Hematopoietic multipotent progenitor cell treated with erythropoietin and hydrocortisone succinate and interleukin-3 and kit ligand, for 6 days (in vitro differentiated cells): ENCODE data around the gene MYO1D.

Source experiments
- DNase-seq: peaks from one replicate; pipeline ENCODE4 v3.0.0-alpha.2; 2015

The MYO1D gene

DNA sequence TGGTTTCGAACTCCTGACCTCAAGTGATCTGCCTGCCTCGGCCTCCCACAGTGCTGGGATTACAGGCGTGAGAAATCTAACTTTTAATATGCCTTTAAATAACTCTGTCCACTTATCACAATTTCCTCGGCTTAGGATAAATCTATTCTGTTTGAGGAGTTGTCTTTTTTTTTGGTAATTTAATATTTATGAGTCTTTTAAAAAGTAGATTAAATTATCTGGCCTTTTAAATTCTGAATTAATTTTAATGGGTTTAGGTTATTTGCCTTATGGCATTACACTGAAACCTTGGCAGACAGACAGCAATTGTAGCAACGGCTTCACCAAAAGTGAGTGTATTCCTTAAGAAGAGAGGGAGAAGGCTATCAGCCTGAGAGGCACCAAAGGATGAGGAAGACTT is 66.2 kb downstream of the MYO1D start:
- DNase-seq: no peak

DNA sequence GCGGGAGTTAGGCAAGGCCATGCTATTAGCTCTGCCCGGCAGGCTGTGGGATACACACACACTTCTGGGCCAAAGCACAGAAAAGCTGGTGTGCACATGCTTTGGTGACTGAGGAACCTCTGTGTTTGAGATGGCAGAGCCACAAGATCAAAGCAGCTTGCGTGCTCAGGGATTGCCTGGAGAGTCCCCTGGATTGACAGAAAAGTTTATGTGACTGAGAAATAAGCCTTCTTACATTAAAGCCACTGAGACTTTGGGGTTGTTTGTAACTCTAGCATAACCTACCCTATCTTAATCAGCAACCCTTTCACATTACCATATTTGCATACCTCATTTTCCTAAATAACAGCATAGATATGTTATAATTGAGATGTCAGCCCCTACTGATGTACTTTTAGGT is 69.3 kb downstream of the MYO1D start:
- no peak for DNase-seq

DNA sequence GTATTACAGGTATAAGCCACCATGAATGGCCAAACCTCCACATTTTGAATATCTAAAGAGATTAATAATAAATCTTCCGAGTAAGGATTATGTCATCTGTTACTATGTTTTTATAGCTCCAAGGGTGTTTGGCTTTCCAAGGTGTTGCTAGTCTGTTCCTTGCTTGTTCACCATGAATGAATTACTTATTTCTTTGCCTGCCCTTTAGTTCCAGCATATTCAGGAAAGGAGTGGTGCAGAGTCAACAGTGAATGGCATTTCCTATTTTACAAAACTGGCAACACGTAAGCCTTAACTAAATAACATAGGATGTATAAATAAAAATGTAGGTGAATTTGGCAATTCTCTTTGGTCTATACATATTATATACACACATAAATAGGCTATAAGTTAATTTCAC is 70.3 kb downstream of the MYO1D start:
- no peak for DNase-seq

DNA sequence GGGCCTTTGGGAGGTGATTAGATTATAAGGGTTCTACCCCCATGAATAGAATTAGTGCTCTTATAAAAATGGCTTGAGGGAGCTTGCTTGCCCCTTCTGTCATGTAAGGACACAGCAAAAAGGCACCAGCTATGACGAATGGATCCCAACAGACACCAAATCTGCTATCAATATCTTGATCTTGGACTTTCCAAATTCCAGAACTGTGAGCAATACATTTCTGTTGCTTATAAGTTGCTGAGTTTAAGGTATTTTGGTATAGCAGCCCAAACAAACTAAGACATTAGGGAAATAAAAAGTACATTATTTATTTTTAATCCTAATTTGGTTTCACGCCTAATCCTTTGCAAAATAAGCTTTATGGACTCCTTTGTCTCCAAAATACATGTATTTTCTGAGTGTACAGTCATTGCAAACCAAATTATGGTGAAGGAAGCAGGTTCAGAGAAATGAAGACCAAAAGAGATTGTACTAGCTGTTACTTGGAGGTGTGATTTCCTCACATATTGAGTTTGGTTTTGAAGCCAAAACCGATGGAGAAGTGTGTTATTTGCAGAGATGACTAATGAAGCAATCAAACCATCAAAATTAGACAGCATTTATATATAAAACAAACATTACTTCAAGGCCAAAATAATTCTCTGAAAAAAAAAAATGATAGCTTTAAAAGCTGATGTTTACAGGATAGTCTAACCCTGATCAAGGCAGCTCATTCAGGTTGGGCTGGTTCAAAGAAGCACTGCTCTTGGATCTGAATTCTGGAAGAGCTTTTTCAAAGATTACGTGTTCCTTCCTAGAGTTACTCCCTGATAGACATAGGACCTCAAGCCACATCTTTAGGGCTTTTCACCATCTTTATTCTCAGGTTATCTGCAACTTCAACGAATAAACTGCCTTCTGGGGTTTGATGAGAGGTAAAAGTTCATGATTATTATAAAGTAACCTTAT is 71.6 kb downstream of the MYO1D start:
- no peak for DNase-seq

DNA sequence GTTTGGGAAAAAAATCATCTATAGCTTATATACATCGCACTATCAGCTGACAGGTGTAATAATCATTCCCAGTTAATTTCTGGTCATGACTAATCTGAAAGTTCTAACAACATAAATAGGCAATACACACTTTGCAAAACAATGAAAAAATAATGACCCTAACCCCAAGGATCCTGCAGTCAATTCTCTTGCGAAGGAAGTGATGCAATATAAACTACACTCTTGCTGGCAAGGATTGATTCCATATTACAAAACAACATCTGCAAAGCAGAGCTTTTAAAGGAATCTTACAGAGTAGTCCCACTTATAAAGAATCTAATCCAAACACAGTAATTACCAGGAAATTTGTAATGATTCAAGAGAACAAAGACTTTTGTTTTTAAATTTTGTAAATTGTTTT is 73.4 kb downstream of the MYO1D start:
- DNase-seq: no peak

DNA sequence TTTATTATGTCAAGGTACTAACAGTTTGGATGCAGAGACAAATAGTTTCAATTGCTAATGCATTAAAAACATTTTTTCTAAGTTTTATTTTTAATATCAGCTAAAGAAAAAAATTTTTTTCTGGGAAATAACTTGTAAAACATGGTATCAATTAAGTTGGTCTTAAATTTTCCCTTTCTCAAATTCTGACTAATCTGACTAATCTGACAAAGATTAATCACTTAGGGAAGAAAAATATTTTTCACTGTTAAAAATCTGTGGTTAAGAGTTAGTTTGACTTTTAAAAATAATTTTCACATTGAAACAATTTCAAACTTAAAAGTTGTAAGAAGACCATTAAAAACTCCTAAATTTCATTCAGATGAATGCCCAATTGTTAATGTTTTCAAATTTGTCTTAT is 74.6 kb downstream of the MYO1D start:
- no peak for DNase-seq

DNA sequence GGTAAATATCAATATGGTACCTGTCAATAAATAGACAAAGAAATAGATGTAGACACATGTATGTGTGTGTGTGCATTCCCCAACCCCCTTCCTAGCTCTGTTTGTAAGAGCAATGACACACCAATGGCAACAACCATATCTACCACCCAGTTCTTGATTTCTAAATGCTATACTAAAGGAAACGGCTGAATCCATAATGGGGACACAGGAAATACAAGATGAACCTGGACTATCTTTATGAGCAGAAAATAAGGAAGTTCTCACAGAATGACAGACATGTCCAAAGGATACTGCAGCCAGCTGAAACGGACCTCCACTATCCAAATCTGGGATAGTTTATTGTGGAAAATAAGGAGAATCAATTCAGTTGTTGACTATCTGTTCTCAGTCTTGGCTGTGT is 75.3 kb downstream of the MYO1D start:
- DNase-seq: no peak

DNA sequence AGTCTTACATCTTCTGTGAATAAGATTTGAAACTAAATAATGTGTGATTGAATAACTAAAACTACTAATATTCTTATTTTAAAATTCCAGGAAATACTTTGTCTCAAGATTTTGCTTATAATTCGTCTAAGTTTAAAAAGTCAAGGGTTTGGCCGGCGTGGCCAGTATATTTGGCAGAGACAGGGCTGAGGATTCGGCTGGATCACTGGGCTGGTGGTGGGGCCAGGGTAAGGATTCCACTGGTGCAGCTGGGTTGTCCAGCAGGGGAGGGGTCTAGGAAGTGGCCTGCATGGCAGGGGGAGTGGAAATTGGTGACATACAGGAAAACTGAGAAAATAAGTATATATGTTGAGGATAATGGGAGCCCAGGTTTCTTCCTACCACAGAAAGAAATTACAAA is 75.7 kb downstream of the MYO1D start:
- no peak for DNase-seq

DNA sequence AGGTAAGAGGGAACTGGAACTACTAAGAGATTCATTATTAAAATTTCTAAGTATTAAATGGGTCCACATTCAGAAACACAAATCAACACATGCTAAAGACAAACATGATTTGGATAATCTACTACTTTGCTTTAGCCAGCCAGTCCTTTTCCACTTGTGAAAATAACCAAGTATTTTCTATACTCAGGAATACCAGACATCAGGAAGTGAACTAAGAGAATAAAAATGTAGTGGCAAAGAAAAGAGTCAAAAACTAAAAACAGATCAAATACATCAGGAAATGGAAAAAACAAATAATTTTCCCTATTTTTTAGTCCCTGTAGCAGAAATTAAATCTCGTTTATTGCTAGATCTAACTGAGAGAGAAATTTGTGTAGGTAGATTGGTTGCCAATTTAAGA is 78.0 kb downstream of the MYO1D start:
- DNase-seq: no peak

DNA sequence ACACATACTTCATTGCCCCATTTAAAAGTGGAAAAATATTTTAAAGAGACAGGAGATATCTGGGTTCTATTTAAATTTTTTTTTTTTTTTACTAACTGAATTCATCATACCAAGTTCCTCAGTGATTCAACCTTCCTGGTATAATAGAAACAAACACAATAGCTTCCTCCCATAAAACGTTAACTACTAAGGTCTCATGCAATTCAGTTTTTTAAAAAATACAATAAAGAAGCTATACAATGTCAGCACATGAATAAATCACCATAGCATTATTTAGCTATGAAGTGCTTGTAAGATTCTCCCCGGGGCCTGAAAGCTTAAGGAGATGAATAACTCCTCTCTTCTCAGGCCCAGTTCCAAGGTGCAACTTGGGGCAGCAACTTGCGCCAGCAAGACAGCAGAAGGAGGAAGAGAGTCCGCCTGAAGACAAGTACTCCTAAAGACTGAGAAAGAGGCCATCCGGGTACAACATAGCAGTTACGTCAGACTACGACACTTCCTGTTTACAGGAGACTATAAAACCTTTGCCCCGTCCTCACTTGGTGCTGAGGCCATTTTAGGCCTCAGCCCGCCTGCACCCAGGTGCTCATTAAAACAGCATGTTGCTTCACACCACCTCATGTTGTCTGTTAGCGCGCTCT is 81.5 kb downstream of the MYO1D start:
- no peak for DNase-seq

DNA sequence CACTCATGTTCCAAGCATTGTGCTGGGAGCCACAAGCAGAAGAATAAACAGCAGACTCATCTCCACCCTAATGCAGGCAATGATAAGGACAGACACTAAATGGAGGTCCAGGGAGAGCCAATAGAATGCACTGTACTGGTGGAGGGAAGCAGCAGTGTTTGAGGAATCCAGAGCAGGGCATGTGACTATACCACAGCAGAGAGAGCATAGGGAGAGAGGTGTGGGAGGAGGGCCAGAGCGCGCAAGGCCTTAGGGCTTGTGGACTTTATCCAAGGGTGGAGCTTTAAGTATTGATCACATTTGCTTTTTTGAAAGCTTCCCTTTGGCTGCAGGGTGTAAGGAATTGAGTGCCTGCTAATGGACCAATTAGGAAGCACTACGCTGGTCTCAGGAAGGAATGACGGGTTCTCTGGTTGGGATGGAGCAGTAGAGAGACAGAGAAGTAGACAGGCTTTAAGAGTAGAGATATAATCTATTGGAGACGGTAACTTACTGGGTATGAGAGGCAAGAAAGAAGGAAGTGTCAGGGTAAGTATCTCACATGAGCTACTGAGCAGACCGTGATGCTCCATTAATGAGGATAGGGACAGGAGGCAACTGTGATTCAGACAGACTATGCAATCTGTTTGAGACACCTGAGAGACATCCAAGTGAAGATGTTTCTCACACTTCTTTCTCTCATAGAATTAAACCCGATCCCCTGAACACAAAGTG is 82.2 kb downstream of the MYO1D start:
- DNase-seq: peak; percentile 90

DNA sequence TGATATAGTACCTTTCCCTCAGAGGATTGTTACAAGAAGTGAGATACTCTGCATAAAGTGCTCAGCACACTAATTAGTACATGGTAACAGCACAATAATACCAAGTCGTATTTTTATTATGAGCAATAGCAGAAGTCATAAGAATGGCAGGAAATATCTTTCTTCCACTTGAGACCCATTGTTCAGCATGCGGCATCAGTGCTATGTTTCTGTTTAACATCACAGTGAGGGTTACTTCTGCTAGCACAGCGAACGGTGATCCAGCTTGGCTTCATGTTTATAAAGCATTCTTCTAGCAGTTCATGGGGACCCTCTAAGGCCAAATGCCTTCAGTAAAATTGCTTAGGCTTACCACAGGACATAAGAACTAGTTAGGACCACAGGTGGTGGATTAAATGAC is 83.1 kb downstream of the MYO1D start:
- DNase-seq: no peak

DNA sequence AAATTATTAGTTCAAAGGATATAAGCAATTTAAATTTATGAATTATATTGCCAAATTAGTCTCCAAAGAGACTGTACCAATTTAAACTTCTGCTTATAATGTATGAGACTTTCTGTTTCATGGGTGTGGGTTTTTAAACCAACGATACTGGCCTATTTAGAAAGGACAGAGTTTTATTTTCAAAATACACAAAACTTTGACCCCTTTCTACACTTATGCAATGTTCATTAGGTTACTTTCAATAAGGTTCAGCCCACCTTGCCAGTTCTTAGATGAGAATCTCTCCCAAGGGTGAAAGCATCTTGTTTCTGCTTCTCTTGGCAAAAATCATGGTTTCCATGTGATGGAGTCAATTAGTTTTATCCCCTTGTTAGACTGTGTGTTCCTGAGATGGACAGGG is 84.7 kb downstream of the MYO1D start:
- no peak for DNase-seq

DNA sequence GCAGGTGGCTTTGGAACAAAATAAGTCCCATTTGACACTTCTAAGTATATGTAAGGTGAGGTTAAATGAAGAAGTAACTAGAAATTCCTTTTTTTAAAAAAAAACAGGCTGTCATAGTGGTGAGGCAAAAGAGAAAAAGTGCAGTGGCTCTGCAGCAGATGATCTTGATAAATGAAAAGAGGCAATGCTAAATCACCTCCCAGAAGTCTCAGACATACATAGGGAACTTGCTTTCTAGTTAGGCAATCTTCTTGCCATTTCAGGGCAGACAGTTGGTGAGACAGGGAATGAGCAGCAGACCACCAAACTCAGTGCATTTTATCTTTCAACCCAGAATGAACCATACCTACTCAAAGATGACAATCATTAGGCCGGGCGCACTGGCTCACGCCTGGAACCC is 90.8 kb downstream of the MYO1D start:
- peak; percentile 56 for DNase-seq

DNA sequence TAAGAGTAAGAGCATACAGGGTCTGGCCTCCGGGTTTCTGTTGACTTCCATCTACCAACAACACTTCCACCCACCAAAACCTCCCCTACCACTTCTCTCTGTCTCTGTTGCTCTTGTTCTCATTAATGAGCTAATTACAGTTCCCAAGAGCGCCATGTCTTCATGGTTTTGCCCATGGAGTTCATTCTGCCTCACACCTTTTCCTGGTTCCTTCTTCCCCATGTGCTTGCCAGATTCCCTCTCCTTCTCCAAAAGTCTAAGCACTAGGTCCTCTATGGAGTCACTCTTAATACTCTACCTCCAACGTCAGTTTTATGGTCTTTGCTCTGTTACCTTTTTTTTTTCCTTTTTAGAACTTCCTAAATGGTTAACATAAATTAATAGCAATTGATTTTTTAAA is 92.8 kb downstream of the MYO1D start:
- no peak for DNase-seq

DNA sequence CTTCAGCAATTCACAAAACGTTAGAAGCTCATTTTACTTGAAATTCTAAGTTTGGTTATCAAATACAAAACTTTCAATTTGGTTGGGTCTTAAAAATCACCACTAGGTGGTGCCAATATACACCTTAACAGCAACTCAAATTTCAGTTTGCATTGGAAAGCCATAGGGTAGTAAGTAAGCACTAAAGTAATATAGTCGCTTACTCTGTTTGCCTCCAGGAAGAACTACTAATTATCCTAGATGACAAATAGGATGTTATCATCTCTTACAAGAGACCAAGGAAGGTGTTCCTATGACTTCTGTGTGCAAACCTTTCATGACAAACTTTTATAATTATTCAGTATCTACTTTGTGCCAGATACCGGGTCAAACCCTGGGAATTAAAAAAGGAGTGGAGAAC is 93.3 kb downstream of the MYO1D start:
- DNase-seq: peak; percentile 92

DNA sequence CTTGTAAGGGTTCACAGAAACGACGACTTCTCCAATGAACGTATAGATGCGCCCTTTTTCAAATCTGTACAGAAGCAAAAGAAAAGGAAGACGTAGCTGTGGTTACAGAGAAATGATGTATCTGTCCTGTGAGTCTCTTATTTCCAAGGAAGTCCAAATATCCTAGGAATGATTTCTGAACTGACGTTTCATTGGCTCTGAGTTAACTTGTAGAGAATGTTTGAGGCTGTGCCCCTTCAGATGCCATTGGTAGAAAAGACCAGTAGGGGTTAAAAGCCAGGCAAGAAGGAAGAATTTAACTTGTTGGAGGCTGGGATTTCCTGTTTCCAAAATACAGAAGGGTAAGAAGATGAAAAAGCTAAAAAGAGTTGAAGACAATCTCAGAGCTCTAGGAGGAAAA is 96.2 kb downstream of the MYO1D start:
- no peak for DNase-seq

DNA sequence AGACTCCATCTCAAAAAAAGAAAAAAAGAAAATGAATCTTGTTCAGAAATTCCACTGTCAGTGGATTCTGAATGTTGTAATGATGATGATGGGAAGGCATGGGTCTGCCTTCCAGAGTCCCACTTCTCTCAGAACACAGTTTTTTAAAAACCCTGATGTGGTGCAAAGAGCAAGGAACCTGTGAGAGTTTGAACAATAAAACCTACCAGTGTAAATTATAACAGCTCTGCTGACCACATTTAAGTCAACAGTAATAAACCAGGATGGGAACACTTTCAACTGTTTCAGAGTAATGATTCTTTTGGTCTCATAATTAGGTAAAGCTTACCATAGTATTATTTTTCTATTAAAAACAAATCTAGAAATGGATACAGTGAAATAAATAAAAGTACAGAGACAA is 99.0 kb downstream of the MYO1D start:
- no peak for DNase-seq

DNA sequence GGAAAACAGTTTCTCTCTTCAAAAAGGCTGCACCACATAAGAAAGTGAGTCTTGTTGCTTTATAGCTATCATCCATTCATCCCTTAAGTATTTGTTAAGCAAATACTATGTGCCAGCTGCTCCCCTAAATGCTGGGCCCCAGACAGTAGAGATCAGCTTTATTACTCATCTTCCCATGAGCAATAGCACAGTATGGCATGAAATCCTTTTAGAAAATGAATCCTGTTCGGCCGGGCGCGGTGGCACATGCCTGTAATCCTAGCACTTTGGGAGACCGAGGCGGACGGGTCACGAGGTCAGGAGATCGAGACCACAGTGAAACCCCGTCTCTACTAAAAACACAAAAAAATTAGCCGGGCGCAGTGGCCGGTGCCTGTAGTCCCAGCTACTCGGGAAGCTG is 99.5 kb downstream of the MYO1D start:
- no peak for DNase-seq

DNA sequence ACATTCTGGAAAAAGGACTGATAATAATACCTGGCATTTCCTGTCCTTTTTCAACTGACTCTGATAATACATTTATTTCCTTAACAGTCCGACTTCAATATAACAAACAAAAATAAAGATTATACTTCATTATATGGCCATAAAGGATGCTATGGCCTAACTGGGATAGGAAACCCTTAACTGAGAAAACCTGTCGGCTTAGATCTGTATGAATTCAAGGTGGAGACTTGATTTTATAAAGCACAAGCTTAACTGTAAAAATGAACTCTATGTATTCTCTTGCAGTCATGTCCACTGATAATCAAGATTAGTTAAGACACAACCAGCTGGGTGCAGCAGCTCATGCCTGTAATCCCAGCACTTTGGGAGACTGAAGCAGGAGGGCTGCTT is 102.2 kb downstream of the MYO1D start:
- no peak for DNase-seq

DNA sequence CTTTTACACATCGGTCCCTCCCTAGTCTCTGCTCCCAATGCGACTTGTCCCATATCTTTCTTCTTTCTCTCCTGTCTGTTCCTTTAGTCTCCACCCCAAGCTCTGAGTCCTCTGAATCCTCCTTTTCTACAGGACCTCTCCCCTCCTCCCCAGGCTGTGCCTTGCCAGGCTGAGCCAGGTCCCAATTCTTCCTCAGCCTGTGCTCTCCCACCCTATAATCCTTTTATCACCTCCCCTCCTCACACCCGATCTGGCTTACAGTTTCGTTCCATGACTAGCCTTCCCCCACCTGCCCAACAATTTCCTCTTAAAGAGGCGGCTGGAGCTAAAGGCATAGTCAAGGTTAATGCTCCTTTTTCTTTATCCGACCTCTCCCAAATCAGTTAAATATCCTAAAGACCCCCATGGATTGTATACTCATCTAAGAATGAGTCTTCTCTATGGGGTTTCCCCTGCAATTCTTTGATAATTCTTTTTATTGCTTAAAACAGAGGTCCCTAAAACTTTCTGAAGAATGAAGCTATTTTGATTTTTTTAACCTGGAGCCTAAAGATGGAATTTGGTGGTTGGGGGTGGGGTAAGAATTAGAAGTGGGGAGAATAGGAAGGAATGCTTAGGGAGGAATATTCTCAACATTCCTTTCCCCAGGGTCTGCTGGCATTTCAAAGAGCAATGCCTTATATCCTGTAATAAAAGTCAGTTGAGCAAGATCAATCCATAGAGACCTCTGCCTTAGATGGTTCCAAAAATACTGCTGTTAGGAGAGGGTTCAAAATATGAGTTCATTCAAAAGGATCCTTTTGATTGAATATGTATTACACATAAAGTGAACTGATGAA is 102.8 kb downstream of the MYO1D start:
- DNase-seq: no peak

DNA sequence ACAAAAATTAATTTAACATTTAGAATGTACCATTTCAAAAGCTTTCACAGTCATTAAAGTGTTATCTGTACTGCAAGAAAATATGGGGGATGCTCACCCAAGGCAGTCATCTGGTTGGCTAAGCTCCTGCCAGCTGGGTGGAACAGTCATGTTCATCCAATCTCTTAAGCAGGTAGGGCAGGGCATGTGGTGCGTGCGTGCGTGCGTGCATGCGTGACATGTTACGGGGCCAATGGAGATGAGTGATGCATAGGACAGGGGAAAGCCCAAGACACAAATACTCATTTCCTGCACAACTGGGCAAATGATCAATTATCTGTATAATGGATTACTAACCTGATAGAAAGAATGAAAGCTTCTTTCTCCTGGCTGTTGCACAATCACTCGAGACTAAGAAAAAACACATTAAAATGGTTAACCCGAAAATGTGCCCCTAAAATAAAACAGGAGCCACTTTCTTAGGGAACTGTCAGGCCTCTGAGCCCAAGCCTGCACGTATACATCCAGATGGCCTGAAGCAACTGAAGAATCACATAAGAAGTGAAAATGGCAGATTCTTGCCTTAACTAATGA is 104.4 kb downstream of the MYO1D start:
- DNase-seq: no peak

DNA sequence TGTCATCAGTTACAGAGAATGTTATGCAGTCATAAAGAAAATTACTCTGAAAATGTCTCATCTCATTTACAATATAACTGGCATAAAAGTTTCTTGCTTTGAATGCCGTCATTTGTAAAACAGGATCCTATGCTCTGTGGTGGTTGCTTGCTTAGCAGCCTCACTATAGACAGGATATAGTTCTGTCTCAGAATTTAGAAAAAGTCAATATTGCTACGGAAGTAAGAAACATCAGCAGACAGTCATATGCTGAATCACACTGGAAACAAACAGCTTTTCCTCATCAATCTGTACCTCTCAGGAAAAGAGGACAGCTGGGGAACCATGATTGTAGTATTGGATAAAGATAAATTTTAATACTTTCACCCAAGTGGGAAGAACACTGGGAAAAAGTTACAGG is 105.5 kb downstream of the MYO1D start:
- DNase-seq: no peak
